ENCODE measurements around the gene KMT2C. TPM values are rescaled to one million over a fixed set of nuclear protein-coding genes. Genes with fewer than 3 reads are reported as not detected.

KMT2C gene
- total and polyA plus RNA-seq, 2 of the 8 experiments (the other 6 are each of a cell fraction or from before 2014, with no cell fraction given), result 9.1 to 40.8 TPM

- H3K23me2 ChIP-seq (ENCODE audit: low read depth, low read length), result peaks cover 7% of the 10 kb centered on the region; the same call in 1 of the 2 replicates
- TF ChIP-seq NANOG (IDR thresholded peaks at IDR 0.05; ENCODE audit: insufficient read depth, low read depth, low read length, poor library complexity, severe bottlenecking) (no peak), CBX8 (IDR thresholded peaks at IDR 0.05; ENCODE audit: borderline replicate concordance, low read depth, low read length) (no peak), SAP30 (IDR thresholded peaks at IDR 0.05; ENCODE audit: insufficient read depth, insufficient replicate concordance, low read length) (no peak), SRF (IDR thresholded peaks at IDR 0.05; ENCODE audit: low read depth, low read length) (no peak), TAF7 (optimal IDR thresholded peaks at IDR 0.05; ENCODE audit: borderline replicate concordance, low read depth, low read length) (no peak), TBP (IDR thresholded peaks at IDR 0.05; ENCODE audit: low read depth, low read length) (no peak), SP4 (IDR thresholded peaks at IDR 0.05; ENCODE audit: low read length) (no peak), JUN (IDR thresholded peaks at IDR 0.05; ENCODE audit: low read depth, low read length) (no peak)
- TF ChIP-seq, protein P1, sequence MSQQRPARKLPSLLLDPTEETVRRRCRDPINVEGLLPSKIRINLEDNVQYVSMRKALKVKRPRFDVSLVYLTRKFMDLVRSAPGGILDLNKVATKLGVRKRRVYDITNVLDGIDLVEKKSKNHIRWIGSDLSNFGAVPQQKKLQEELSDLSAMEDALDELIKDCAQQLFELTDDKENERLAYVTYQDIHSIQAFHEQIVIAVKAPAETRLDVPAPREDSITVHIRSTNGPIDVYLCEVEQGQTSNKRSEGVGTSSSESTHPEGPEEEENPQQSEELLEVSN (IDR thresholded peaks at IDR 0.05), result no peak
Observed at GRCh38 chr7:152430854-152431253, 4.9 kb downstream of the KMT2C start.

More at GRCh38 chr7:152430854-152431253, 4.9 kb downstream of the KMT2C start:
- H3K27me3 ChIP-seq (replicated peaks in 1 of 4; ENCODE audit: control insufficient read depth in 3 of 4, extremely low read depth in 1 of 4, insufficient read depth in 3 of 4, low read length in 3 of 4), result no peaks in the 10 kb centered on the region
- no peak overlapping the region for H3K56ac ChIP-seq (replicated peaks; ENCODE audit: insufficient read length, low read depth, low read length)
- H4K20me1 ChIP-seq (replicated peaks in 1 of 2; ENCODE audit: control insufficient read depth in 1 of 2, insufficient read depth in 2 of 2, low read length in 2 of 2), result peaks cover 0 to 7% of the 10 kb centered on the region in 2 experiments
- no peaks in the 10 kb centered on the region for H3K79me1 ChIP-seq (ENCODE audit: low read depth, low read length)
- no peak overlapping the region for H2BK120ac ChIP-seq (replicated peaks; ENCODE audit: low read depth, low read length)
- H2BK15ac ChIP-seq (ENCODE audit: low read length), result no peak overlapping the region
- H2AK5ac ChIP-seq (ENCODE audit: low read depth, low read length), result no peak overlapping the region
- ChIA-PET POLR2A (ENCODE audit: partially characterized antibody) (no interaction called here), CTCF (ENCODE audit: partially characterized antibody) (no interaction called here)
- H3K9ac ChIP-seq (replicated peaks in 1 of 4; ENCODE audit: extremely low read depth in 1 of 4, low read depth in 3 of 4, low read length in 3 of 4), result no peak overlapping the region
- no peaks in the 10 kb centered on the region for H3K36me3 ChIP-seq (ENCODE audit: control insufficient read depth in 2 of 4, insufficient read depth in 4 of 4, low read length in 3 of 4)
- H3K23ac ChIP-seq (ENCODE audit: insufficient read length), result no peak overlapping the region
- H3K4ac ChIP-seq (replicated peaks; ENCODE audit: insufficient read length, low read depth, low read length), result no peak overlapping the region
- H3K4me3 ChIP-seq (ENCODE audit: extremely low read depth in 1 of 4, insufficient read depth in 2 of 4, low read depth in 3 of 4, low read length in 4 of 4), result no peak overlapping the region
- no peak overlapping the region for H3K27ac ChIP-seq (ENCODE audit: low read depth, low read length)
- no peak overlapping the region for H3K14ac ChIP-seq (ENCODE audit: insufficient read length)
- peaks cover 0 to 5% (median 2%) of the 10 kb centered on the region in 4 experiments; a peak in 4 of 7 replicates for H3K4me1 ChIP-seq (replicated peaks in 1 of 4; ENCODE audit: control insufficient read depth in 3 of 4, insufficient read depth in 4 of 4, low read length in 3 of 4)
- H4K91ac ChIP-seq (replicated peaks; ENCODE audit: insufficient read length, low read length), result no peak overlapping the region
- no peak overlapping the region for H2AFZ ChIP-seq (ENCODE audit: low read length)
- peaks cover 9 to 88% of the 10 kb centered on the region in 2 experiments for H3K79me2 ChIP-seq (ENCODE audit: control insufficient read depth in 1 of 2, insufficient read depth in 2 of 2, low read length in 2 of 2)
- H4K5ac ChIP-seq (ENCODE audit: insufficient read length, low read depth, low read length), result no peak overlapping the region
- no peak overlapping the region for H2BK12ac ChIP-seq (ENCODE audit: low read depth, low read length)
- H3K4me2 ChIP-seq (ENCODE audit: insufficient read depth in 1 of 2, low read depth in 2 of 2, low read length in 2 of 2), result no peak overlapping the region
- WGBS, 2 experiments (ENCODE audit: extremely low coverage in 1 of 2, insufficient coverage in 1 of 2, insufficient read length in 1 of 2, insufficient replicate concordance in 2 of 2, low coverage in 1 of 2, low lambda C conversion rate in 2 of 2, missing lambda C conversion rate in 1 of 2), result 91% methylated on average over 2 of the region's 3 CpGs; no CpG with 5 or more reads in 1 of the 2 experiments
- no peak overlapping the region for H3K18ac ChIP-seq (ENCODE audit: extremely low read depth, low read length)
- H3K9me3 ChIP-seq (ENCODE audit: insufficient read depth in 2 of 2, low read depth in 1 of 2, low read length in 1 of 2), result no peaks in the 10 kb centered on the region; a peak in 1 of 4 replicates
- no peak for FAIRE-seq
- no peak overlapping the region for H2BK20ac ChIP-seq (ENCODE audit: low read length)
- DNase-seq (ENCODE audit: low read depth in 1 of 2, low spot score in 2 of 2), result no peak
- no peak overlapping the region for H4K8ac ChIP-seq (ENCODE audit: extremely low read depth, insufficient read depth, low read length)
- no peak overlapping the region for H2BK5ac ChIP-seq (ENCODE audit: low read depth, low read length)

Measured in H1 (cell line).